ENCODE data around the gene NRSN1.

- TF ChIP-seq CTCF (IDR thresholded peaks at IDR 0.05; ENCODE audit: insufficient read depth, low read length, poor library complexity, severe bottlenecking) (no peak), EZH2phosphoT487 (conservative IDR thresholded peaks at IDR 0.05; ENCODE audit: low read length) (no peak)
Measured at GRCh38 chr6:24140591-24140990, 14.6 kb downstream of the NRSN1 start.
